HepG2 (cell line): ENCODE results near the gene GPRC5B. TPM values are rescaled to one million over a fixed set of nuclear protein-coding genes. Genes with fewer than 3 reads are reported as not detected.

Source experiments
- ADNP ChIP-seq: sonication (generic); formaldehyde crosslinking; IDR thresholded peaks from 2 replicates; pipeline ENCODE4 v1.4.0; 2020; ENCODE audit warnings: missing genetic modification reagents
- AKAP8 ChIP-seq: sonication (generic); formaldehyde crosslinking; IDR thresholded peaks from 2 replicates; pipeline ENCODE4 v1.5.1; 2020; ENCODE audit warnings: mild to moderate bottlenecking, missing genetic modification reagents
- BHLHE40 ChIP-seq: IDR thresholded peaks from 2 replicates; pipeline ENCODE4 v1.6.1; 2011; ENCODE audit warnings: low read length, improper control_type of control experiment
- IRF1 ChIP-seq: sonication (generic); formaldehyde crosslinking; IDR thresholded peaks from 2 replicates; pipeline ENCODE4 v1.4.0; 2020; ENCODE audit warnings: low read depth, mild to moderate bottlenecking, missing genetic modification reagents
- KDM2A ChIP-seq: sonication (generic); formaldehyde crosslinking; IDR thresholded peaks from 2 replicates; pipeline ENCODE4 v1.4.0; 2020; ENCODE audit warnings: low read depth, missing genetic modification reagents, borderline replicate concordance
- KLF13 ChIP-seq: sonication (generic); formaldehyde crosslinking; IDR thresholded peaks from 2 replicates; pipeline ENCODE4 v1.4.0; 2020; ENCODE audit warnings: mild to moderate bottlenecking, missing genetic modification reagents
- TBX3 ChIP-seq: fragments of 450-650 bp; IDR thresholded peaks from 2 replicates; pipeline ENCODE4 v1.6.1; 2017; ENCODE audit warnings: antibody characterized with exemption, mild to moderate bottlenecking, inconsistent platforms, borderline replicate concordance
- TOPORS ChIP-seq: sonication (generic); formaldehyde crosslinking; IDR thresholded peaks from 2 replicates; pipeline ENCODE4 v1.8.0; 2023; ENCODE audit warnings: mild to moderate bottlenecking, missing genetic modification reagents
- ZMAT3 ChIP-seq: sonication (generic); formaldehyde crosslinking; conservative IDR thresholded peaks from 2 replicates; pipeline ENCODE4 v1.7.0; 2021; ENCODE audit warnings: missing genetic modification reagents
- ZNF263 ChIP-seq: sonication (generic); formaldehyde crosslinking; IDR thresholded peaks from 2 replicates; pipeline ENCODE4 v1.4.0; 2020; ENCODE audit warnings: missing genetic modification reagents
- ZNF282 ChIP-seq: fragments of 450-650 bp; IDR thresholded peaks from 2 replicates; pipeline ENCODE4 v1.6.1; 2018; ENCODE audit not compliant: partially characterized antibody
- ZNF512B ChIP-seq: sonication (generic); formaldehyde crosslinking; IDR thresholded peaks from 2 replicates; pipeline ENCODE4 v1.5.1; 2020; ENCODE audit warnings: missing genetic modification reagents, mild to moderate bottlenecking, borderline replicate concordance
- ZNF530 ChIP-seq: sonication (generic); formaldehyde crosslinking; IDR thresholded peaks from 2 replicates; pipeline ENCODE4 v1.5.0; 2020; ENCODE audit warnings: low read depth, mild to moderate bottlenecking, missing genetic modification reagents
- ZNF549 ChIP-seq: sonication (generic); formaldehyde crosslinking; IDR thresholded peaks from 2 replicates; pipeline ENCODE4 v1.5.0; 2020; ENCODE audit warnings: missing genetic modification reagents
- ZNF710 ChIP-seq: sonication (generic); formaldehyde crosslinking; IDR thresholded peaks from 2 replicates; pipeline ENCODE4 v1.5.0; 2020; ENCODE audit warnings: mild to moderate bottlenecking, missing genetic modification reagents, borderline replicate concordance
- ZNF75D ChIP-seq: sonication (generic); formaldehyde crosslinking; IDR thresholded peaks from 2 replicates; pipeline ENCODE4 v1.8.1; 2023; ENCODE audit warnings: missing genetic modification reagents, mild to moderate bottlenecking, borderline replicate concordance
- ZNF768 ChIP-seq: sonication (generic); formaldehyde crosslinking; IDR thresholded peaks from 2 replicates; pipeline ENCODE4 v1.4.0; 2020; ENCODE audit warnings: missing genetic modification reagents
- polyA plus RNA-seq, 8 experiments: library from polyadenylated mRNA; depleted of rRNA in 3 of 8; stranded (reverse) in 7 of 8; unstranded in 1 of 8; fragments of >200 nt; fragmentation: Illumina TruSeq in 4 of 8; extraction: Trizol in 4 of 8; gene quantifications; 2 replicates each; pipeline versions ENCODE4 v1.2.1 to v1.2.3, GENCODE V29; 2011 to 2016; ENCODE audit warnings: low read depth in 4 of 8, missing spikeins in 1 of 8, mixed read lengths in 1 of 8; ENCODE audit not compliant: insufficient read depth in 1 of 8
- total RNA-seq, 5 experiments: library from RNA; depleted of rRNA; stranded (reverse); fragments of >200 nt; fragmentation: Illumina TruSeq; extraction: Trizol; gene quantifications; 2 replicates each; pipeline ENCODE4 v1.2.3, GENCODE V29; 2016; ENCODE audit warnings: low read depth in 1 of 5
- TF ChIP-seq, protein P1 (sequence below): sonication (generic); formaldehyde crosslinking; IDR thresholded peaks from 2 replicates; pipeline ENCODE4 v1.4.0; 2020; ENCODE audit warnings: missing genetic modification reagents, borderline replicate concordance

Gene GPRC5B
- total and polyA plus RNA-seq, 2 of the 13 experiments (the other 11 are each of a cell fraction or from before 2014, with no cell fraction given), result 0.46 to 0.53 TPM

GRCh38 chr16:19883296-19883965, 1.2 kb downstream of the GPRC5B start (continued):
- TF ChIP-seq, protein P1, sequence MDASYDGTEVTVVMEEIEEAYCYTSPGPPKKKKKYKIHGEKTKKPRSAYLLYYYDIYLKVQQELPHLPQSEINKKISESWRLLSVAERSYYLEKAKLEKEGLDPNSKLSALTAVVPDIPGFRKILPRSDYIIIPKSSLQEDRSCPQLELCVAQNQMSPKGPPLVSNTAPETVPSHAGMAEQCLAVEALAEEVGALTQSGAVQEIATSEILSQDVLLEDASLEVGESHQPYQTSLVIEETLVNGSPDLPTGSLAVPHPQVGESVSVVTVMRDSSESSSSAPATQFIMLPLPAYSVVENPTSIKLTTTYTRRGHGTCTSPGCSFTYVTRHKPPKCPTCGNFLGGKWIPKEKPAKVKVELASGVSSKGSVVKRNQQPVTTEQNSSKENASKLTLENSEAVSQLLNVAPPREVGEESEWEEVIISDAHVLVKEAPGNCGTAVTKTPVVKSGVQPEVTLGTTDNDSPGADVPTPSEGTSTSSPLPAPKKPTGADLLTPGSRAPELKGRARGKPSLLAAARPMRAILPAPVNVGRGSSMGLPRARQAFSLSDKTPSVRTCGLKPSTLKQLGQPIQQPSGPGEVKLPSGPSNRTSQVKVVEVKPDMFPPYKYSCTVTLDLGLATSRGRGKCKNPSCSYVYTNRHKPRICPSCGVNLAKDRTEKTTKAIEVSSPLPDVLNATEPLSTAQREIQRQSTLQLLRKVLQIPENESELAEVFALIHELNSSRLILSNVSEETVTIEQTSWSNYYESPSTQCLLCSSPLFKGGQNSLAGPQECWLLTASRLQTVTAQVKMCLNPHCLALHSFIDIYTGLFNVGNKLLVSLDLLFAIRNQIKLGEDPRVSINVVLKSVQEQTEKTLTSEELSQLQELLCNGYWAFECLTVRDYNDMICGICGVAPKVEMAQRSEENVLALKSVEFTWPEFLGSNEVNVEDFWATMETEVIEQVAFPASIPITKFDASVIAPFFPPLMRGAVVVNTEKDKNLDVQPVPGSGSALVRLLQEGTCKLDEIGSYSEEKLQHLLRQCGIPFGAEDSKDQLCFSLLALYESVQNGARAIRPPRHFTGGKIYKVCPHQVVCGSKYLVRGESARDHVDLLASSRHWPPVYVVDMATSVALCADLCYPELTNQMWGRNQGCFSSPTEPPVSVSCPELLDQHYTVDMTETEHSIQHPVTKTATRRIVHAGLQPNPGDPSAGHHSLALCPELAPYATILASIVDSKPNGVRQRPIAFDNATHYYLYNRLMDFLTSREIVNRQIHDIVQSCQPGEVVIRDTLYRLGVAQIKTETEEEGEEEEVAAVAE, result no peak
- no peak for TF ChIP-seq TOPORS (CRISPR knock-in tag)
- TF ChIP-seq ZNF768 (CRISPR knock-in tag), result peak; percentile 16; the same call in 1 of the 2 replicates
- no peak for TF ChIP-seq ZNF530 (CRISPR knock-in tag)
- no peak for TF ChIP-seq ZMAT3 (CRISPR knock-in tag)
- no peak for TF ChIP-seq IRF1
- TF ChIP-seq ZNF549 (CRISPR knock-in tag), result no peak
- TF ChIP-seq ZNF710 (CRISPR knock-in tag), result 0 out of 2 replicates have a peak, but pooled peaks have one; percentile 12
- no peak for TF ChIP-seq TBX3
- TF ChIP-seq KLF13 (CRISPR knock-in tag), result no peak
- no peak for TF ChIP-seq ZNF512B (CRISPR knock-in tag)
- TF ChIP-seq ADNP, result no peak
- peak; percentile 83 for TF ChIP-seq ZNF263 (CRISPR knock-in tag)
- TF ChIP-seq ZNF75D (CRISPR knock-in tag), result no peak
- peak; percentile 25; the same call in 1 of the 2 replicates for TF ChIP-seq KDM2A (CRISPR knock-in tag)
- TF ChIP-seq AKAP8 (CRISPR knock-in tag), result no peak
- no peak for TF ChIP-seq BHLHE40
- no peak for TF ChIP-seq ZNF282
